Testis (tissue), 3 donors: ENCODE results near the gene QSOX1. TPM values are rescaled to one million over a fixed set of nuclear protein-coding genes. Genes with fewer than 3 reads are reported as not detected.

Source experiments
- DNase-seq: peaks from one replicate; pipeline ENCODE4 v3.0.0-alpha.2; 2019
- H3K27ac ChIP-seq, 2 donors: fragments of 200-600 bp; sonication (generic); one replicate each; pipeline ENCODE4 v1.5.1; 2019
- H3K27me3 ChIP-seq: fragments of 200-600 bp; sonication (generic); one replicate; pipeline ENCODE4 v1.5.1; 2019
- H3K36me3 ChIP-seq: fragments of 200-600 bp; sonication (generic); one replicate; pipeline ENCODE4 v1.5.1; 2017; ENCODE audit warnings: low read depth; ENCODE audit errors: missing control alignments
- H3K4me1 ChIP-seq: fragments of 200-600 bp; sonication (generic); one replicate; pipeline ENCODE4 v1.5.1; 2019
- H3K4me3 ChIP-seq, 2 donors: fragments of 200-600 bp; sonication (generic); one replicate each; pipeline ENCODE4 v1.5.1; 2017 to 2019
- H3K9me3 ChIP-seq: fragments of 200-600 bp; sonication (generic); one replicate; pipeline ENCODE4 v1.5.1; 2017
- POLR2A ChIP-seq: fragments of 450-650 bp; IDR thresholded peaks from one replicate; pipeline ENCODE4 v1.6.1; 2017; ENCODE audit warnings: antibody characterized with exemption, mild to moderate bottlenecking, moderate library complexity
- WGBS, 2 donors: methylation state at CpG; one replicate each; pipeline ENCODE4 v1.1.5; 2018; 5-methylcytosine and 5-hydroxymethylcytosine counted together
- intact Hi-C: fragments of 100-400 bp; cut with DNase I; formaldehyde crosslinking; loops from one replicate; pipeline ENCODE4 v1.15.1; 2023; ENCODE audit warnings: low total_unique reads
- polyA plus RNA-seq: library from polyadenylated mRNA; stranded (reverse); fragments of 350-450 nt; fragmentation: Illumina TruSeq; extraction: RNeasy Lipid Tissue Mini Kit (QIAGEN cat#74804); gene quantifications from one replicate; pipeline ENCODE4 v1.2.3, GENCODE V29; 2014; ENCODE audit warnings: low read depth, low replicate concordance; ENCODE audit not compliant: insufficient read depth
- total RNA-seq, 2 donors: library from RNA; depleted of rRNA; stranded (reverse); fragments of >200 nt; gene quantifications; one replicate each; pipeline ENCODE4 v1.2.3, GENCODE V29; 2016
- TF ChIP-seq, protein P1 (sequence below), 3 experiments: fragments of 450-650 bp in 2 of 3; fragments of 200-600 bp in 1 of 3; sonication (generic) in 1 of 3; IDR thresholded peaks; one replicate each; pipeline ENCODE4 v1.5.1; 2016 to 2019; ENCODE audit warnings: antibody characterized with exemption in 3 of 3, mild to moderate bottlenecking in 2 of 3, moderate library complexity in 1 of 3

Gene QSOX1
- total and polyA plus RNA-seq, 3 donors from 2014 or later = 285 to 691 (median 566) TPM

DNA sequence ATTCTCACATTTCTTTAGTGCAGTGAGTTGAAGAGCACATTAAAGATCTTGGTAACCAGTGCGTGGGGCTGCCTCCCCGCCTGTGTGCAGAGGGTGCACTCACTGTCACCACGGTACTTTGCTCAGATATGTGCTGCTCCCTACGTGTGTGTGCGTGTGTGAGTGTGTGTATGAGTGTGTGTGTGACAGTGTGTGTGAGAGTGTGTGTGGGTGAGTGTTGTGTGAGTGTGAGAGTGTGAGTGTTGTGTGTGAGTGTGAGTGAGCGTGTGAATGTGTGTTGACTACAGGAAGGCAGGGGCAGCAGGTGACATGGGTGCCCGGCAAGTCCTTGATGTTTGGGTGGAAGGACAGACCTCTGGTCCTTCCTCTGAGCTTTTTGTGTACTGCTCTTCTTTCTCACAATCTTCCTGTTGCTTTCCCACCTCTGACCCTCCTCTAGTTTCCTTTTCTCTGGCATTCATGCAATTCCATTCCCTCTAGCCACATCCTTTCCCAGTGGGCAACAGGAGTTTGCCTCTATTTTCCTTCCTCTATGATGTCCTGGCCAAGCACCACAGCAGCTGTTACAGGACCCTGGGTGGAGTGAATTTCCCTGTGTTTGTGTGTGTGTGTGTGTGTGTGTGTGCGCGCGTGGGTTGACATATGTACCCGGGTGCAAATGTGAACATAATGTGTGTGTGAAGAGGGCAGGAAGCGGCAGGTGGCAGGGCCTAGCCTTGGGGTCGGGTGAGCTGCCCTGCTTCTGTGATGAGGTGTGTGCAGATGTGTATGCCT lies 95.2 kb downstream of the QSOX1 start:
- H3K36me3 ChIP-seq = no peaks in the 10 kb centered on the region
- intact Hi-C loops = loop anchor here (5.0 kb wide), 1 partner anchor 237 kb away; no protein-coding TSS in a partner anchor

DNA sequence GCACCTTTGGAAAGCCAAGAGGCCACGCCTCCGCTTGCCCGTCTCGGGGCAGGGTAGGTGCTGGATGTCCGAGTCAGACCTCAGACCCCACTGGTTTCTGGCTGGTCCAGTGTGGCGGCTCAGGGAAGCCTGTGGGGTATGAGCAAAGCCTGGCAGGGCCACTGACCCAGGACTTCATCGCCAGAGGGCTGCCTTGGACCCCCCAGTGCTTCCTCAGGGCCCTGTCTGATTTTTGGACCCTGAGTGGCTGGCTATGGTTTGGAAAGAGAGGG lies 95.8 kb downstream of the QSOX1 start:
- Histone ChIP-seq H3K4me1 (no peaks in the 10 kb centered on the region), H3K9me3 (no peaks in the 10 kb centered on the region), H3K27me3 (no peaks in the 10 kb centered on the region), H3K4me3 (no peak overlapping the region), H3K36me3 (no peaks in the 10 kb centered on the region), H3K27ac (no peak overlapping the region)
- TF ChIP-seq POLR2A = no peak
- TF ChIP-seq, protein P1, sequence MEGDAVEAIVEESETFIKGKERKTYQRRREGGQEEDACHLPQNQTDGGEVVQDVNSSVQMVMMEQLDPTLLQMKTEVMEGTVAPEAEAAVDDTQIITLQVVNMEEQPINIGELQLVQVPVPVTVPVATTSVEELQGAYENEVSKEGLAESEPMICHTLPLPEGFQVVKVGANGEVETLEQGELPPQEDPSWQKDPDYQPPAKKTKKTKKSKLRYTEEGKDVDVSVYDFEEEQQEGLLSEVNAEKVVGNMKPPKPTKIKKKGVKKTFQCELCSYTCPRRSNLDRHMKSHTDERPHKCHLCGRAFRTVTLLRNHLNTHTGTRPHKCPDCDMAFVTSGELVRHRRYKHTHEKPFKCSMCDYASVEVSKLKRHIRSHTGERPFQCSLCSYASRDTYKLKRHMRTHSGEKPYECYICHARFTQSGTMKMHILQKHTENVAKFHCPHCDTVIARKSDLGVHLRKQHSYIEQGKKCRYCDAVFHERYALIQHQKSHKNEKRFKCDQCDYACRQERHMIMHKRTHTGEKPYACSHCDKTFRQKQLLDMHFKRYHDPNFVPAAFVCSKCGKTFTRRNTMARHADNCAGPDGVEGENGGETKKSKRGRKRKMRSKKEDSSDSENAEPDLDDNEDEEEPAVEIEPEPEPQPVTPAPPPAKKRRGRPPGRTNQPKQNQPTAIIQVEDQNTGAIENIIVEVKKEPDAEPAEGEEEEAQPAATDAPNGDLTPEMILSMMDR (IDR thresholded peaks at IDR 0.05) = no peak
- no peak for DNase-seq
- 90 to 97% methylated on average over 2 to 3 of the region's 7 CpGs for WGBS, 2 donors
- intact Hi-C loops = no loop called here

More for the DNA sequence above, 95.2 kb downstream of the QSOX1 start:
- Histone ChIP-seq H3K27me3 (no peaks in the 10 kb centered on the region), H3K9me3 (no peaks in the 10 kb centered on the region), H3K4me1 (no peaks in the 10 kb centered on the region), H3K4me3 (no peak overlapping the region), H3K27ac (no peak overlapping the region)
- no peak for TF ChIP-seq POLR2A
- TF ChIP-seq, protein P1 (IDR thresholded peaks at IDR 0.05) = no peak
- DNase-seq = no peak
- WGBS, 2 donors = 87 to 91% methylated on average over 11 to 13 of the region's 13 CpGs

DNA sequence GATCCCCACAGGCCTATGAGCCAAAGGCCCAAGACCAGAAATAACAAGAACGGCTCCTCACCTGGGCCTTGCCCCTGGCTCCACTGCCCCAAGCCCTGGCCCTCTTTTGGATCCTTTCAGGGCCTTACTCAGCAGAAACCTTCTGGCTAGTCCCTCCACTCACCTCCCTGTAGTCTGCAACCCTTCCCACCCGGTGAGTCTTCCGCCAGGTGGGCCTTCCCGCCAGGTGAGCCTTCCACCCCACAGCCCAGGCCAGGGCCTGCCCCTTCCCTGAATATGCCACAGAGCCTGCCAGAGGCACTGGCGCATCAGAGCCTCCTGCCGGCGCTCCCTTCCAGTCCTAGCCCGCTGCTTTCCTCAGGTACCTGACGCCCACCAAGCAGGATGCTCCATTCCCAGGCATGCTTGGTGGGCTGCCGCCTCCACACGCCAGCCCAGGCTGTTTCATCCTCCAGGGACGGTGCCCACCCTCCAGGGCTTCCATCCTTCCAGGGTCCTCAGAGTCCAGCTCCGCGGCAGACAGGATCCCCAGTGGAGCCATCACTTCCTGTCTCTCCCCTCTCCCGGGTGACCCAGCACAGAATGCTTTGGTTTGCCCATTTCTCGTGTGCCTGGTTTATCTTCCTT lies 96.3 kb downstream of the QSOX1 start:
- 81 to 94% methylated on average over 16 of the region's 16 CpGs for WGBS, 2 donors

DNA sequence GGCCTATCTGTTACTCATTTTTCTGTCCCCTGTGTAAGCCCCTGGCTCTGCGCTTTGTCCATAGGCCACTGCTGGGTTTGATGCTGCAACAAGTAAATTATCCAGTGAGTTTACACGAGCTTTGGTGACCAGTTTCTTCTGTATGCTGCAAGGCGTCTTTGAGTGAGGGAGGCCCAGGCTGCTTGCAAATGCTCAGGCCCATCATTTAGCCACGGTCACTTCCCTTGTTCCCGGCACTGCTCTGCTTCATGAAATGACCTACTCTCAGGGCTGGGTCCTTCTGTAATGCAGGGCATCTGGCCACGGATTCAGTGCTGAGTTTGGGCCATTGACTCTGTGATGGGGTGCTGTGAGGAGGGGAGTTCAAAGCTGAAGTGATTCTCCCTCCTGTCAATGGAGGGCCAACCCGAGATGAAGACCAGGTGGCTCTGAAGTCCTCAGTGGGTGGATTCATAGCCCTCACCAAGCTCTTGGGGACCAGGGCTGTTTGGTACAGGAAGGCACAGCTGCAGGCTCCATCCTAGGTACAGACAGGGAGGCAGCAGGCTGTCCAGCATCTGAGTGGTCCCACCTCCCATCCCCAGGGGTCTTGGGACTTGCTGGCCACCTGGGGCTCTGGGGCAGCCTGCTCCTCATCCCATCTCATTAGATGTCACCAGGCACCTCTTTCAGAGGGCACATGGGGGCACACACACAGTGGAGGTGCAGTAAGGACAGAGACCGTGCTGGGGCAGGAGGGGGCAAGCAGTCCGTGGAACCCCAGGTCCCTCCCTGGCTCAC lies 97.0 kb downstream of the QSOX1 start:
- no peak for DNase-seq
- H3K4me1 ChIP-seq = no peaks in the 10 kb centered on the region
- H3K27ac ChIP-seq = no peak overlapping the region
- no peak overlapping the region for H3K4me3 ChIP-seq
- intact Hi-C loops = no loop called here
- no peaks in the 10 kb centered on the region for H3K27me3 ChIP-seq
- H3K36me3 ChIP-seq = no peaks in the 10 kb centered on the region
- WGBS, 2 donors = 87 to 91% methylated on average over 7 to 9 of the region's 9 CpGs
- no peaks in the 10 kb centered on the region for H3K9me3 ChIP-seq
- TF ChIP-seq POLR2A = no peak
- TF ChIP-seq, protein P1 (IDR thresholded peaks at IDR 0.05) = no peak

More for the DNA sequence above, 96.3 kb downstream of the QSOX1 start:
- Histone ChIP-seq H3K9me3 (no peaks in the 10 kb centered on the region), H3K4me1 (no peaks in the 10 kb centered on the region), H3K27ac (no peak overlapping the region), H3K4me3 (no peak overlapping the region), H3K36me3 (no peaks in the 10 kb centered on the region), H3K27me3 (no peaks in the 10 kb centered on the region)
- intact Hi-C loops = no loop called here
- TF ChIP-seq, protein P1 (IDR thresholded peaks at IDR 0.05) = no peak
- no peak for TF ChIP-seq POLR2A
- no peak for DNase-seq
